OCI-LY3 (cell line): ENCODE results near the gene NDRG3.

Experiments
- H2AFZ ChIP-seq: fragments of 200-600, 300-600 bp; shearing (Covaris generic); 2 replicates; pipeline ENCODE4 v1.6.0; 2014; ENCODE audit warnings: antibody characterized with exemption, low read depth, low read length
- H3K27ac ChIP-seq: fragments of 200-600, 300-600 bp; sonication (generic); 2 replicates; pipeline ENCODE4 v1.5.1; 2014; ENCODE audit warnings: mild to moderate bottlenecking, low read length, moderate library complexity, mixed read lengths
- H3K27me3 ChIP-seq: fragments of 200-600, 300-600 bp; sonication (generic); 2 replicates; pipeline ENCODE4 v1.6.1; 2014; ENCODE audit warnings: low read depth, low read length, mixed read lengths
- H3K36me3 ChIP-seq: fragments of 200-600, 300-600 bp; sonication (generic); replicated peaks from 2 replicates; pipeline ENCODE3; 2014; ENCODE audit warnings: low read depth, low read length, mixed read lengths
- H3K4me1 ChIP-seq: fragments of 300-600, 200-600 bp; sonication (generic); 2 replicates; pipeline ENCODE4 v1.6.1; 2014; ENCODE audit warnings: low read length, mixed read lengths
- H3K4me2 ChIP-seq: fragments of 200-600, 300-600 bp; sonication (generic); 2 replicates; pipeline ENCODE4 v1.6.1; 2014; ENCODE audit warnings: low read length, mixed read lengths
- H3K4me3 ChIP-seq: fragments of 300-600, 200-600 bp; sonication (generic); 2 replicates; pipeline ENCODE4 v1.5.1; 2014; ENCODE audit warnings: antibody characterized with exemption, mild to moderate bottlenecking, low read length, moderate library complexity
- H3K79me2 ChIP-seq: fragments of 300-600, 200-600 bp; shearing (Covaris generic); 2 replicates; pipeline ENCODE4 v1.6.1; 2014; ENCODE audit warnings: mild to moderate bottlenecking, low read length, mixed read lengths
- H3K9ac ChIP-seq: fragments of 300-600, 200-600 bp; shearing (Covaris generic); 2 replicates; pipeline ENCODE4 v1.6.0; 2014; ENCODE audit warnings: mild to moderate bottlenecking, low read length, moderate library complexity
- H3K9me3 ChIP-seq: fragments of 200-600, 300-600 bp; shearing (Covaris generic); 2 replicates; pipeline ENCODE4 v1.6.1; 2014; ENCODE audit warnings: low read length, mixed read lengths; ENCODE audit not compliant: insufficient read depth
- H4K20me1 ChIP-seq: fragments of 200-600, 300-600 bp; sonication (generic); 2 replicates; pipeline ENCODE4 v1.6.1; 2016; ENCODE audit warnings: low read length, mixed read lengths; ENCODE audit not compliant: insufficient read depth
- EZH2phosphoT487 ChIP-seq: fragments of 200-600 bp; shearing (Covaris generic); IDR thresholded peaks from 2 replicates; pipeline ENCODE4 v1.6.1; 2018; ENCODE audit warnings: antibody characterized with exemption, mixed run types, low read depth
- TF ChIP-seq, protein P1 (sequence below): fragments of 200-600, 300-600 bp; sonication (generic); IDR thresholded peaks from 2 replicates; pipeline ENCODE4 v1.5.1; 2014; ENCODE audit warnings: antibody characterized with exemption, low read length, low read depth

Gene NDRG3

DNA sequence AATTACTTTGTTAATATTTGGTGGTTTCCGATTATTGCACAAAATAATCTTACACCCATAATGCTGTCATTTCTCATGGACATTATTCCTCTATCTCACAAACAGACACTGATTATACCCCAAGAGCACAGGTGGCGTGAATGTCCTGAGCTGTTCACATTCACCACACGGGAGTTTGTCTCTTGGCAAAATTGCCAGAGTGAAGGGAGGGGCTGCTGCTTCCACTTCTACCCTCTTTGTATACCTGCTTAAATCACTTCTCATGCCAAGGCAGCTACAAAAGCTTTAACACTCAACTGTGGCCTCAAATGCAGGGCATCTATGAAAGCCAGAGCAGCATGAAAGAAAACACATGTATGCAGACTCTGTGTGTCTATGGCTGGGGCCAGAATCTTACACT, 58.0 kb downstream of the NDRG3 start:
- no peak overlapping the region for H2AFZ ChIP-seq
- no peaks in the 10 kb centered on the region for H3K27me3 ChIP-seq
- H3K4me3 ChIP-seq, result no peak overlapping the region
- H3K79me2 ChIP-seq, result no peaks in the 10 kb centered on the region
- no peak overlapping the region for H3K27ac ChIP-seq
- no peaks in the 10 kb centered on the region for H4K20me1 ChIP-seq
- H3K36me3 ChIP-seq, result no peaks in the 10 kb centered on the region
- no peaks in the 10 kb centered on the region for H3K4me1 ChIP-seq
- H3K9me3 ChIP-seq, result no peaks in the 10 kb centered on the region
- H3K9ac ChIP-seq, result no peak overlapping the region
- H3K4me2 ChIP-seq, result no peak overlapping the region
- TF ChIP-seq EZH2phosphoT487, result no peak
- TF ChIP-seq, protein P1, sequence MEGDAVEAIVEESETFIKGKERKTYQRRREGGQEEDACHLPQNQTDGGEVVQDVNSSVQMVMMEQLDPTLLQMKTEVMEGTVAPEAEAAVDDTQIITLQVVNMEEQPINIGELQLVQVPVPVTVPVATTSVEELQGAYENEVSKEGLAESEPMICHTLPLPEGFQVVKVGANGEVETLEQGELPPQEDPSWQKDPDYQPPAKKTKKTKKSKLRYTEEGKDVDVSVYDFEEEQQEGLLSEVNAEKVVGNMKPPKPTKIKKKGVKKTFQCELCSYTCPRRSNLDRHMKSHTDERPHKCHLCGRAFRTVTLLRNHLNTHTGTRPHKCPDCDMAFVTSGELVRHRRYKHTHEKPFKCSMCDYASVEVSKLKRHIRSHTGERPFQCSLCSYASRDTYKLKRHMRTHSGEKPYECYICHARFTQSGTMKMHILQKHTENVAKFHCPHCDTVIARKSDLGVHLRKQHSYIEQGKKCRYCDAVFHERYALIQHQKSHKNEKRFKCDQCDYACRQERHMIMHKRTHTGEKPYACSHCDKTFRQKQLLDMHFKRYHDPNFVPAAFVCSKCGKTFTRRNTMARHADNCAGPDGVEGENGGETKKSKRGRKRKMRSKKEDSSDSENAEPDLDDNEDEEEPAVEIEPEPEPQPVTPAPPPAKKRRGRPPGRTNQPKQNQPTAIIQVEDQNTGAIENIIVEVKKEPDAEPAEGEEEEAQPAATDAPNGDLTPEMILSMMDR, result no peak

DNA sequence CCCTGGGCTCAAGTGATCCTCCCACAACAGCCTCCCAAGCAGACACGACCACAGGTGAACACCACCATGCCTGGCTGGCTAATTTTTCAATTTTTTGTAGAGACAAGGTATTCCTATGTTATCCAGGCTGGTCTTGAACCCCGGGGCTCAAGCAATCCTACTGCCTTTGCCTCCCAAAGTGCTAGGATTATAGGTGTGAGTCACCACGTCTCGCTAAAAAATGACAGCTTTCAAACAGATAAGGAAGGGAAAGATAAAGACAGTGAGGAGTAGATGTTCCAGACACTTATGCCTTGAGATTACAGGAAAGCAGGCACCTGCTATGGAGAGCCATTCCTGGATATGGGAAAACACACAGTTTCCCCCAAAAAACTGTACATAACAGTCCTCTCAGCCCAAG, 58.9 kb downstream of the NDRG3 start:
- H3K4me2 ChIP-seq, result no peak overlapping the region
- no peaks in the 10 kb centered on the region for H3K9me3 ChIP-seq
- H3K4me1 ChIP-seq, result no peaks in the 10 kb centered on the region
- no peaks in the 10 kb centered on the region for H4K20me1 ChIP-seq
- H3K4me3 ChIP-seq, result no peak overlapping the region
- H2AFZ ChIP-seq, result no peak overlapping the region
- H3K79me2 ChIP-seq, result no peaks in the 10 kb centered on the region
- H3K27me3 ChIP-seq, result no peaks in the 10 kb centered on the region
- no peaks in the 10 kb centered on the region for H3K36me3 ChIP-seq
- TF ChIP-seq, protein P1, result no peak
- no peak for TF ChIP-seq EZH2phosphoT487
- H3K9ac ChIP-seq, result no peak overlapping the region
- H3K27ac ChIP-seq, result no peak overlapping the region

DNA sequence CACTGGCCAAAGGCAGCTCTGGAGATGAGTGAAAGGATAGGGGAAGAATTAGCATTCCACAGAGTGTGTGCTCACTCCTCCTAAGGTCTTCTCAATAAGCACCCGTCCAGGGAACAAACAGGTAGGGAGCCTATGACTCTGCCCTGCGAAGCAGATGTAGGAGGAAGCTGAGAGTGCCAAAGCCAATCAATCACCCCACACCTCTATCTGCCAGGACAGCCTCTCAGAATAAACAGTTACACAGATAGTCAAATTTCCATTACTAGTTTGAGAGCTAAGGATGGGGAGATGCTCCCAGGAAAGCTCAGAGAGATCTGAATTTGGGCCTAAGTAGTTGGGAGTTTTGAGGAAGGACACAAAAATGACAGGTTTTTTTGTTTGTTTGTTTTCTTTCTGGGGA, 59.4 kb downstream of the NDRG3 start:
- H3K79me2 ChIP-seq, result no peaks in the 10 kb centered on the region
- H3K4me1 ChIP-seq, result no peaks in the 10 kb centered on the region
- no peak overlapping the region for H3K9ac ChIP-seq
- H3K27me3 ChIP-seq, result no peaks in the 10 kb centered on the region
- H3K4me2 ChIP-seq, result no peak overlapping the region
- H3K36me3 ChIP-seq, result no peaks in the 10 kb centered on the region
- no peak for TF ChIP-seq EZH2phosphoT487
- TF ChIP-seq, protein P1, result no peak
- no peak overlapping the region for H2AFZ ChIP-seq
- no peak overlapping the region for H3K4me3 ChIP-seq
- no peaks in the 10 kb centered on the region for H4K20me1 ChIP-seq
- no peaks in the 10 kb centered on the region for H3K9me3 ChIP-seq
- H3K27ac ChIP-seq, result no peak overlapping the region

DNA sequence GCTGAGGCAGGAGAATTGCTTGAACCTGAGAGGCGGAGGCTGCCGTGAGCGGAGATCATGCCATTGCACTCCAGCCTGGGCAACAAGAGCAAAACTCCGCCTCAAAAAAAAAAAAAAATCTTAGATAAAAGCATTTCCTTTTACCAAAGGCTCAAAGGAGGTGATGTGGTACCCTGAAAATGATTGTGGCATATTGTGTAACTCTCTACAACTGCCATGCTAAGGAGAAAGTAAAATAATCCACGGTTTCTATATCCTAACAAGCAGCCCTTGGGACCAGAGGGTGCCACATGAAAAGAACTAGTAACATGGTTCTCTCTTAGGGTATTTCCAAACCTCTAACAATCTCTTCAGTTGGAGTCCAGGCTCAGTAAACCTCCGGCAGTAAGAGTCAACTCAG, 61.1 kb downstream of the NDRG3 start:
- no peaks in the 10 kb centered on the region for H3K4me1 ChIP-seq
- H3K9me3 ChIP-seq, result no peaks in the 10 kb centered on the region
- no peak overlapping the region for H3K27ac ChIP-seq
- H2AFZ ChIP-seq, result no peak overlapping the region
- H3K4me3 ChIP-seq, result no peak overlapping the region
- no peak overlapping the region for H3K4me2 ChIP-seq
- H3K27me3 ChIP-seq, result no peaks in the 10 kb centered on the region
- no peak overlapping the region for H3K9ac ChIP-seq
- TF ChIP-seq, protein P1, result no peak
- no peak for TF ChIP-seq EZH2phosphoT487
- no peaks in the 10 kb centered on the region for H4K20me1 ChIP-seq
- H3K79me2 ChIP-seq, result no peaks in the 10 kb centered on the region
- peaks cover 5% of the 10 kb centered on the region for H3K36me3 ChIP-seq
